Endometrium (tissue), 2 donors: ENCODE results near the gene SETD2.
"Not testable (repeated sequence)": the region's sequence is repeated elsewhere in the genome, so short reads cannot be mapped to it uniquely, and the experiment has no call there.

Experiments
- FAIRE-seq: peaks from 2 replicates; lab custom pipeline; 2012; peaks lifted over from hg19 to GRCh38; lab: Jason Lieb, UNC
- donor health status: control.
- donor health status: control.

The SETD2 gene

GRCh38 chr3:47152578-47152977, 11.3 kb downstream of the SETD2 start:
- no peak for FAIRE-seq

DNA sequence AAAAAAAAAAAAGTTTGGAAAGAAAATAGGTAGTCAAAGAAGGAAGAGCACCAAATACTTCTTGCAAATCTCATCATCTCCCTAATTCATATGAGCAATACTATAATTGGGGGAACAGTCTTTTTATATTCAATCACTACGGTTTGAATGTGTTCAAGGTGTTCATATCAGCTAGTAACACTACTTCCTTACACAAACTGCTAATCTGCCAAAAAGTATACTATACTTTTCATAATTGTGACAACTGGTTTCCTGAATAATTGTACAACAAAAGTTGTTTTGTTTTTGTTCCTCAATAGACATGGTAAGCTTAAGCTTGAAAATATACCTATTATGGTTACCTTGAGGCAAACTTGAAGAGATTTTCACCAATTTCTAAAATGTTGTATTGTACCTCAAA, 12.1 kb downstream of the SETD2 start:
- no peak for FAIRE-seq

DNA sequence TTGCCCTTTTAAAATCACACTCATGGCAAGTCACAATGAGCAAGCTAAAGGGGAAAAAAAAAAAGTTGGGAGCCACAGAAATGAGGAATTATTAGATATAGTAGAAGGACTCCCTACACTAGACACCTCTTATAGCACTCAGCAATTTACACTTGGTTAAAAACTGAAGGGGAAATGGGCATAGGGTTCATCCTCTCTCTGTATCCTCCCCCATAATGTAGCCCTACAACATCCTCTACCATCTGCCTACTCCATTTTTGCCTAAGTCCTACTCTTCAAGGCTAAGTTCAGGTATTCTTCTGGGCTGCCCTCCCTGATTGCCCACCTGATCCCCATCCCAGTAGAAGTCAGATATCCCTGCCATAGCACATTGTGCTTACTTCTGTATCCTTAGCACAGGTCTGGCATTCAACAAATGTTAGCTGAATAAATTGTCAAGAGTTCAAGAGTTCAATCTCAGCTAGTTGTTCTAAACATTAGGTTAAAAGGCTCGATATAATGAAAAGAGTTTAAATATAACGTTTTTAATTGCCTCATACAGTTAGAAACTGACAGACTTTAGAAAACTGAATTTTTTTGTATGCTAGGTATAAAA, 14.5 kb downstream of the SETD2 start:
- FAIRE-seq = no peak

- no peak for FAIRE-seq
Measured at GRCh38 chr3:47145272-47145671, 18.6 kb downstream of the SETD2 start.

DNA sequence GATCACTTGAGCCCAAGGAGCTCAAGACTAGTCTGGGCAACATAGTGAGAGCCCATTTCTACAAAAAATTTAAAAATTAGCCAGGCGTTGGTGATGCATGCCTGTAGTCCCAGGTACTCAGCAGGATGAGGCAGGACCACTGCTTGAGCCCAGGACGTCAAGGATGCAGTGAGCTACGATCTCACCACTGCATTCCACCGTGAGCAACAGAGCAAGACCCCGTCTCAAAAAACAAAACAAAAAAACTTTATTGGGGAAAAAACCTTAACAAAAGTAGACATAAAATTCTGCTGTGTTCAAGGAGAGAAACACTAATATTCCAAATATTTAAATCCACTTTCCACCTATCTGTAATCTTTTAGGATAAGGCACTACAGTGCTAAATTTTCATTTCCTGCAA, 20.8 kb downstream of the SETD2 start:
- no peak for FAIRE-seq

DNA sequence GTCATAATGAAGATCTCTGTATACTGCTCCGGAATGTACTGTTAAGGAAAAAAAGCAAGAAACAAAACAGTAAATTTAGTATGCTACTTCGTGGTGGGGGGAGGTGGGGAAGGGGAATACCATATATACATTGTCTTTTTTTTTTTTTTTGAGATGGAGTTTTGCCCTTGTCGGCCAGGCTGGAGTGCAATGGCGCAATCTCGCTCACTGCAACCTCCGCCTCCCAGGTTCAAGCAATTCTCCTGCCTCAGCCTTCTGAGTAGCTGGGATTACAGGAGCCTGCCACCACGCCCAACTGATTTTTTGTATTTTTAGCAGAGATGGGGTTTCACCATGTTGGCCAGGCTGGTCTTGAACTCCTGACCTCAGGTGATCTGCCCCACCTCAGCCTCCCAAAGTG, 21.4 kb downstream of the SETD2 start:
- not testable (repeated sequence) for FAIRE-seq

GRCh38 chr3:47140973-47141461, 22.9 kb downstream of the SETD2 start:
- not testable (repeated sequence) for FAIRE-seq

DNA sequence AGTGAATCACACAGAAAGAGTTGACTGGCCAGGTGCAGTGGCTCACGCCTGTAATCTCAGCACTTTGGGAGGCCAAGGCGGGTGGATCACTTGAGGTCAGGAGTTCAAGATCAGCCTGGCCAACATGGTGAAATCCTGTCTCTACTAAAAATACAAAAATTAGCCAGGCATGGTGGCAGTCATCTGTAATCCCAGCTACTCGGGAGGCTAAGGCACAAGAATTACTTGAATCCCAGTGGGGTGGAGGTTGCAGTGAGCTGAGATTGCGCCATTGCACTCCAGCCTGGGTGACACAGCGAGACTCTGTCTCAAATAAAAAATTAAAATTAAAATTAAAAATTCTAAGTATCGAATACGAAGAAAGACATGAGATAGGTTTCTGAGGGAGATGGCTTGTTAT, 23.4 kb downstream of the SETD2 start:
- FAIRE-seq = not testable (repeated sequence)

GRCh38 chr3:47134311-47134710, 29.6 kb downstream of the SETD2 start:
- no peak for FAIRE-seq

GRCh38 chr3:47133641-47134040, 30.3 kb downstream of the SETD2 start:
- FAIRE-seq = no peak

DNA sequence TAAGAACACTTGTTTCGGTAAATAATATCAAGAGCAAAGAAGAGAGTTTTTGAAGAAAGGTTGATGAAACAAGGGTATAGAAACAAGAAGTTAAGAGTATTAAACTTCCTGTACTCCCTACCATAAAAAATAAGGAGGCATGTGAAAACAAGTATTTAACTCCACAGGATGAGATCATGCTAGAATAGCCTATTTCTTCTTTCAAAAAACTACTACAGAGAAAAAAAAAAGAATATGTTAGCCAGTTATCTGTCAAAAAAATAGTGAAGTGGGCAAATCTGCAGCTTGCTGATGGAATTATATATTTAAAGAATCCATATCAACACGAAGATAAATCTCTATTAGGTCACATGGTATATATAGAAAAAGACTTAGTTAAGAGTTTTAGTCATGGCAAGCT, 33.4 kb downstream of the SETD2 start:
- no peak for FAIRE-seq

DNA sequence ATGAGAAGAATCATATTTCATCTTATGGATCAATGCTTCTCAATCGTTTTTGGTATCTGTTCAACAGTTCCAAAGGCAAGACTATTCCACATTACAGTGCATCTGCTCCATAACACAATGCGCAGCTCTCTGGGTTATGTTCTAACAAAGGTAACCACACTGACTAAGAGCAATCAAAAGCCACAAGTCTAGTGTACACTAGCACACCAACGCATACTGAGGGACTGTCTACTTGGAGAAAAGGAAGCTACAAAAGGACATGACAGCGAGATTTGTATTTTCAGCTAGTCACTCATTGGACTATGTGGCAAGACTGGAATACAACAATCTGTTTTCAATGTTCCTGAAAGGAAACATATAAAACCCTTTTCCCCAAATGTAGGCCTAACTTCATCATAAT, 35.8 kb downstream of the SETD2 start:
- no peak for FAIRE-seq

DNA sequence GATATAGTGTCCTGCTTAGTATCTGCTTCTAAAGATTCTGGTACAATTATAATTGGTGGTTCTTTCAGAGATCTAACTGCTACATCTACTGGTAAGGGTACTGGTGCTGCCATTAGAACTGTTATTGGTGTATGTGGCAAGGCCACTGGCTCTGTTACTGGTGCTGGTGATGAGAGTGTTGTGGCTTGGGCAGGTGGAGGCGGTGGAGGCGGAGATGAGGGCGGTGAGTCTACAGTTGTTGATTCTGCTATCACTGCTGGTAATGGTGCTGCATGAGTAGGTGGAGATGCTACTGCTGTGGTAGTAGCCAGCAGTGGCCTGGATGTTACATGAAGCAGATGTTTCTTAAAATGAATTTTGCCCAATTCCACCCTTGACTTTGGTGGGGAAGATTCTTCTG, 40.1 kb downstream of the SETD2 start:
- FAIRE-seq = no peak

GRCh38 chr3:47121409-47121808, 42.5 kb downstream of the SETD2 start:
- FAIRE-seq = no peak

GRCh38 chr3:47120138-47120537, 43.8 kb downstream of the SETD2 start:
- no peak for FAIRE-seq

- FAIRE-seq = not testable (repeated sequence)
Measured at GRCh38 chr3:47119387-47119786, 44.5 kb downstream of the SETD2 start.

DNA sequence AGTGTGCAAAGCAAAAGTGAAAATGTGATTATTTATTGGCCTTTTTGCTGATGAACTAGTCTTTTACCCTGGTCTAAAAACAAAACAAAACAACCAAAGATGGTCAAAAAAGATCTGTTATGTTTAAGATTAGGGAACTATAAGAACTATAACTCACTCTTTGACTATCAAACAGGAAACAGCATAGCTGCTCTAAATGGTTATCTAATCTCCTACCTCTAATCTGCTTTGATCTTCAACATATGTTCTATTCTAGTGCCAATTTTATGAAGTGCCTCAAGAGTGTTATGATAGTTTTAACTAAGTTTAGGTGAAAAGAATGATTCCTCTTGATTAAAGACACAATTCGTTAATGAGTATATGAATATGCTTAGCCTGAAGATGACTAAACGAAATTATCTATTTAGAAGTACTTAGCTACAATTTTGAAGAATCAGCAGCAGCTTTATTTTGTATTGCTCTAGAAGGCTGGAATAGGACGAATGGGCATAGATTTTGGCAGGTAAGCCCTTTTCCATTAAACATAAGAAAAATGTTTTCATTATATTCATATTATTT, 46.0 kb downstream of the SETD2 start:
- no peak for FAIRE-seq

GRCh38 chr3:47115524-47115923, 48.4 kb downstream of the SETD2 start:
- FAIRE-seq = not testable (repeated sequence)

DNA sequence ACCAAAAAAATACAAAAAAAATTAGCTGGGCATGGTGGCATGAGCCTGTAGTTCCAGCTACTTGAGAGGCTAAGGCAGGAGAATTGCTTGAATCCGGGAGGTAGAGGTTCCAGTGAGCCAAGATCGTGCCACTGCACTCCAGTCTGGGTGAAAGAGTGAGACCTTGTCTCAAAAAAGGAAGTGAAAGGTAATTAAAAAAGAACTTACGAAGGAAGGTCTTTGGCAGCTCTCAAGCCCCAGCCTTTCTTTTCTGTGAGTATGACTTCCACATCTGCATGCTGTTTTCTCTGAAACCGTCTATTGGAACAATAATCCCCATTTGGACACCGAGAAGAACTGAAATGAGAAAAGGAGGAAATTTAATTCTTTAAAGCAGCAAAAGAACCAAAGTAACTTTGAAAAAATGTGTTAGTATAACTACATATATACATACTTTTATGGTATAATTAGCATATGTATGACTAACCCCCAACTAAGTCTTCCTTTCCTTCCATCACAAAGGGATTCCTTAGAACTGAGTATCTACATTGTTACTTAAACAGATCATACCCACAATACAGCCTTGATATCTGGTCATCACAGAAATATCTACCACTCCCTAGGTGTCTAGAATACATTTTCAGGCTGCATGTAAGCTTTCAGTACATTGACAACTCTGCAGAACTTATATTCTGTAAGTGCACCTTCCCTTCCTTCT, 50.1 kb downstream of the SETD2 start:
- FAIRE-seq = no peak

GRCh38 chr3:47112997-47113396, 50.9 kb downstream of the SETD2 start:
- FAIRE-seq = no peak

- FAIRE-seq = no peak
Measured at GRCh38 chr3:47109393-47109792, 54.5 kb downstream of the SETD2 start.

DNA sequence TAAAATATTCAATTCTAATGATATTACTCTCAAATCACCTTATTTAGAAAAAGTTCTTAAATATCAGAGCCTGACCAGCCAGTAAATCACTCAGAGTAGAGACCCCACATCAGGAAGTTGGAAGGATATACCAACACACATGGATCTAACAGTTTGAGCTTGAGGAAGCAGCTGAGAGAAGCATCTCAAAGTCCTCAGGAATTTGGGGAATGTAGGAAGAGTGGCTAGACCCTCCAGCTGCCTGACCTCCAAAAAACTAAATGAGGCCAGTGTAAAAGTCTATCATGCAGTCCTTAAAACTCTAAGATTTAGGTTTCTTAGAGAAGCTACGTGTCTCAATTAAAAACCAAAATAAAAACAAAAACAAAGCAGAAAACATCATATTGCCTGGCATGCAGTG, 55.4 kb downstream of the SETD2 start:
- no peak for FAIRE-seq

- no peak for FAIRE-seq
Measured at GRCh38 chr3:47104259-47104658, 59.7 kb downstream of the SETD2 start.

DNA sequence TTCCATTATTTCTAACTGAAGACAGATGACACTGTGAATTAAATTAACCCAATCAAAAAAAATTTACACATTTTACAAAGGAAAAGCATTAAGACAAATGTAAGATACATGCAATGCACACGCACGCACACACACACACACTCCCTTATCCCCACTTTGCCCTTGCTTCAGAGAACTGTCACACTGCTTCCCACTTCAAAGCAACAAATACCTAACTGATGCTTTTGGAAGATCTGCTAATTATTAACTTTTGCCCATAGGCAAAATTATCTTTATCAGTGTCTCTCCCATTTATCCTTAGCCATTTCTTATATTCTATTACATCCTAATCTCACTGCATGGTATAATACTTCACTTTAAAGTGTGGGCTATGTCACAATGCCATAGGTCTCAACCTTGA, 60.3 kb downstream of the SETD2 start:
- FAIRE-seq = no peak
